ENCODE results near the gene PON2.
A peak's percentile ranks its signal among the peaks of the same experiment; 100 is the strongest.
"Not testable (repeated sequence)": the region's sequence is repeated elsewhere in the genome, so short reads cannot be mapped to it uniquely, and the experiment has no call there.

PON2 gene

GRCh38 chr7:95397381-95397780 lies 37.4 kb downstream of the PON2 start:
- no peak for TF ChIP-seq CTCF (IDR thresholded peaks at IDR 0.05; ENCODE audit: insufficient read depth, low read depth, low read length, missing control alignments)
- no peak for DNase-seq (ENCODE audit: low read depth)

GRCh38 chr7:95396136-95397032 lies 38.4 kb downstream of the PON2 start, which contains the start of gene PON3:
PON3 (minus strand) TSS chr7:95396375; CDS start chr7:95396350, 25 bp downstream.
- H3K4me3 ChIP-seq (ENCODE audit: low read length), result peak within 1 kb of the TSS; percentile 55
- peak; percentile 39 for TF ChIP-seq CTCF (IDR thresholded peaks at IDR 0.05; ENCODE audit: insufficient read depth, low read depth, low read length, missing control alignments)
- peak; percentile 60 for DNase-seq (ENCODE audit: low read depth)

More at GRCh38 chr7:95397381-95397780, 37.4 kb downstream of the PON2 start:
- no peak overlapping the region for H3K4me3 ChIP-seq (ENCODE audit: low read length)

DNA sequence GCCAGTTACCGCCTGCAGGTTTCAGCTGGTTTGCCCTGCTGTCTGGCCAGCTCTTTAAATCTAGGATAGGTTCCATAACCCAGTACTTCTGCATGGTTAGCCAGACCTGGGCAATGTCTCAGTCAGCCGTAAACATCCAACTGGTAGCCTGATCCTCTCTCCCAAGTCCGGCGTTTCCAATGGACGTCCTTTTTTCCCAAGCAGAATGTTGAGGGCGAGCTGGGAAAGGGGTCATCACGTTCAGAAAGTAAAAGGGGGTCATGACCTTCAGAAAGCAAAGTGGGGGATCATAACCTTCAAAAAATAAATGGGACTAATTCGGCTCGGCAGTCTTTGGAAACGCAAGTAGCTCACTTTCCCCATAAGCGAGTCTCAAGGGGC lies 39.1 kb downstream of the PON2 start:
- H3K4me3 ChIP-seq (ENCODE audit: low read length), result no peak overlapping the region
- TF ChIP-seq CTCF (IDR thresholded peaks at IDR 0.05; ENCODE audit: insufficient read depth, low read depth, low read length, missing control alignments), result no peak

GRCh38 chr7:95394370-95394769 lies 40.5 kb downstream of the PON2 start:
- no peak for TF ChIP-seq CTCF (IDR thresholded peaks at IDR 0.05; ENCODE audit: insufficient read depth, low read depth, low read length, missing control alignments)

More for the DNA sequence above, 39.1 kb downstream of the PON2 start:
- no peak for DNase-seq (ENCODE audit: low read depth)

DNA sequence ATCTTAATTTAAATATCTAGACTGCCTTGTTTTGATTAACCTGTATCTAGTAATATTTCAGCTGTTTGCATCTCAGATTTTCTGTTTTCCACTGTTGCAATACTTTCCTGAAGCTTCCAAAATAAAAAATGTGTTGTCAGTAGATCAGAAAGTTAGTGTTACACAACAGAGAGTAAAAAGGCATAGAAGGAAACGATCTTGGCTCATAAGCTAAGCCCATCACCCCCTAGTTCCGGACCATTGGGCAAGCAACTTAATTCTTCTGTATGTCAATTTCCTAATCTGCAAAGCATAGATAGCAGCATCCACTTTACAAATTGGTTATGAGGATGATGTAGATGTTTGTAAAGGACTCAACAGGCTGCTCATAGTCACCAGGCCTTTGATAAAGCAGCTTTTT lies 43.1 kb downstream of the PON2 start:
- no peak overlapping the region for H3K4me3 ChIP-seq (ENCODE audit: low read length)
- no peak for TF ChIP-seq CTCF (IDR thresholded peaks at IDR 0.05; ENCODE audit: insufficient read depth, low read depth, low read length, missing control alignments)
- DNase-seq (ENCODE audit: low read depth), result no peak

More at GRCh38 chr7:95394370-95394769, 40.5 kb downstream of the PON2 start:
- no peak overlapping the region for H3K4me3 ChIP-seq (ENCODE audit: low read length)
- DNase-seq (ENCODE audit: low read depth), result no peak

GRCh38 chr7:95389516-95389915 lies 45.3 kb downstream of the PON2 start:
- no peak overlapping the region for H3K4me3 ChIP-seq (ENCODE audit: low read length)
- no peak for DNase-seq (ENCODE audit: low read depth)
- no peak for TF ChIP-seq CTCF (IDR thresholded peaks at IDR 0.05; ENCODE audit: insufficient read depth, low read depth, low read length, missing control alignments)

DNA sequence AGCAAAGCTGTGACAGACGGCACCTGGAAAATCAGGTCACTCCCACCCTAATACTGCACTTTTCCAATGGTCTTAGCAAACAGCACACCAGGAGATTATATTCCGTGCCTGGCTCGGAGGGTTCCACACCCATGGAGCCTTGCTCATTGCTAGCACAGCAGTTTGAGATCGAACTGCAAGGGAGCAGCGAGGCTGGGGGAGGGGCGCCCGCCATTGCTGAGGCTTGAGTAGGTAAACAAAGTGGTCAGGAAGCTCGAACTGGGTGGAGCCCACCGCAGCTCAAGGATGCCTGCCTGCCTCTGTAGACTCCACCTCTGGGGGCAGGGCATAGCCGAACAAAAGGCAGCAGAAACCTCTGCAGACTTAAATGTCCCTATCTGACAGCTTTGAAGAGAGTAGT lies 55.4 kb downstream of the PON2 start:
- not testable (repeated sequence) for DNase-seq (ENCODE audit: low read depth); H3K4me3 ChIP-seq (ENCODE audit: low read length)

Data from epithelial cell of esophagus (primary cell).